COR-L47 (cell line): Measurements from ENCODE around the gene UBE2M.
A peak's percentile ranks its signal among the peaks of the same experiment; 100 is the strongest.
"Not testable (repeated sequence)": the region's sequence is repeated elsewhere in the genome, so short reads cannot be mapped to it uniquely, and the experiment has no call there.

Source experiments
- DNase-seq: peaks from one replicate; lab custom pipeline; 2025; lab: John Stamatoyannopoulos, UW

Gene UBE2M

DNA sequence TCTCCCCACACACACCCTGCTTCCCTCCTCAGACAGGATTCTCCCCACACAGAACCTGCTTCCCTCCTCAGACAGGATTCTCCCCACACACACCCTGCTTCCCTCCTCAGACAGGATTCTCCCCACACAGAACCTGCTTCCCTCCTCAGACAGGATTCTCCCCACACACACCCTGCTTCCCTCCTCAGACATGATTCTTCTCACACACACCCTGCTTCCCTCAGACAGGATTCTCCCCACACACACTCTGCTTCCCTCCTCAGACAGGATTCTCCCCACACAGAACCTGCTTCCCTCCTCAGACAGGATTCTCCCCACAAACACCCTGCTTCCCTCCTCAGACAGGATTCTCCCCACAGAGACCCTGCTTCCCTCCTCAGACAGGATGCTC, 19.2 kb downstream of the UBE2M start:
- DNase-seq = not testable (repeated sequence)

DNA sequence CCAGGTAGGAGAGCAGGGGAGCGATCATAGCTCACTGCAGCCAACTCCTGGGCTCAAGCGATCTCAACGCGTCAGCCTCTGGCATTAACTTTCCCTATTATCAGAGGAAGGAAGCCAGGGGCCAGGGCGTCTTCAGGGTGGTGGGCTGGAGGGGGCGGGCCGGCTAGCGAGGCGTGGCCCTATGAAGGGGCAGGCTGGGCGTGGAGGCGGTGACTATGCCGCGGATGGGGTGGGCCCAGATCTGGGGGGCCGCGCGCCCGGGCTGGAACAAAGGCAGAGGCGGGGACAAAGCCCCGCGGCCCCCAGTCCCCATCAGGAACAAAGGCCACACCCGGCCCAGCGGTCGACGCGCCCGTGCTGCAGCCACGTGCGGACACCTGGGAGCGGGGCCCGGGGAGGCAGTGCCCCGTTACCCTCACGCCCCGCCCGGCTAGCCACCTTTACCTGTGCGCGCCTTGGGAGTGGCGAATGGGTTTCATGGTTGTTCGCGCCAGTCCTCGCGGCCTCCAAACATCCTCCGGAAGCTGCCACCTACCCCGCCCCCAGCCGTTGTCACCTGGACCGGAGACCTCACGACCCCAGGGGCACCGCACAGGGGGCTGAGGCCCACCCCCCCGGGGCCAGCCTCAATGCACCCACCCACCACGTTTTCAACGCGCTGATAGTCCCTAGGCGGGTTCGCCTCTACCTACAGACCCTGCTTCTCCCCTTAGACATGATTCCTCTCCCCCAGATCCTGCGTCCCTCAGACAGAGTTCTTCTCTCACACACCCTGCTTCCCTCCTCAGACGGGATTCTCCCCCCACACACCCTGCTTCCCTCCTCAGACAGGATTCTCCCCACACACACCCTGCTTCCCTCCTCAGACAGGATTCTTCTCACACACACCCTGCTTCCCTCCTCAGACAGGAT, 19.9 kb downstream of the UBE2M start:
- DNase-seq = peak; percentile 86

GRCh38 chr19:58536852-58537798, 21.3 kb downstream of the UBE2M start:
- no peak for DNase-seq

- DNase-seq = no peak
These were observed 22.6 kb downstream of the UBE2M start for GRCh38 chr19:58535857-58536256.

DNA sequence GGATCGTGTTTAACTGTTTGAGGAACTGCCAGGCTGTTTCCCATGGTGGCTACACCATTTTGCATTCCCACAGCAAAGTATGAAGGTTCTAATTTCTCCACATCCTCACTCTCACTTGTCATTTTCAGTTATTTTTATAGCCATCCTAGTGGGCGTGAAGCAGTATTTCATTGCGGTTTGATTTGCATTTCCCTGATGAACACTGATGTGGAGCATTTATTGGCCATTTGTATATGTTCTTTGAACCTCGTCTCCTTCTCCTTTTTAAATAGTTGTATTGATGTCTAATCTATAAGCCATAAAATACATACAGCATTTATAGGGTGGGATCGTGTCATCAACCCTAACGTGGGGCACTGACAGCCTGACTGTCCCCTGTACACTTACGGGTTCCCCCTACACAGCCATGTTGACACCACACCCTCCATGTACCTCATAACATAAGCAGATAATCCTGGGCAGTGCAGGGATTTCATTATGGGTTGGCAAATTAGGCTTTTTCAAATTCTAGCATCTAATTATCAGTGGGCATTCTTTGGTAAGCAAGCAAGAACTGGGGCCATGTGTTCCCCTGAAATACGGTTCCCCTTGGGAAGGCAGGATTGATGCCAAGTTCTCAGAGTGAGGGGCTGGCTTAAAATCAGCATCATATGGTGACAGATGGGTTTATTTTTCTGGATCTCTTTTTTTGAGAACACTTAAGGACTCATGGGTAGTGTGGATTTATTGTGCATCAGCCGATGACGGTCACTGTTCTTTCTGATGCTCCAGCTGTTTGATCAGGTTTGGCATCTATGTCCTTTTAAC, 27.2 kb downstream of the UBE2M start:
- no peak for DNase-seq

DNA sequence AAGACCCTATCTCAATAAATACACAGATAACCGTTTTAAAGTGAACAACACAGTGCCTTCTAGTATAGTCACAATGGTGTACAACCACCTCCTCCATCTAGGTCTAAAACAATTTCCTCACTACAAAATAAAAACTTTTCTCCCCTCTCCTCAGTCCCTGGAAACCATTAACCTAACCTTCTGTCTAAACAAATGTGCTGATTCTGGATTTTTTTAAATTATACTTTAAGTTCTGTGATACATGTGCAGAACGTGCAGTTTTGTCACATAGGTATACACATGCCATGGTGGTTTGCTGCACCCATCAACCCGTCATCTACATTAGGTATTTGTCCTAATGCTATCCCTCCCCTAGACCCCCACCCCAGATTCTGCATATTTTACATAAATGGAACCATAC, 29.0 kb downstream of the UBE2M start:
- no peak for DNase-seq

GRCh38 chr19:58522709-58523108, 35.7 kb downstream of the UBE2M start:
- no peak for DNase-seq

DNA sequence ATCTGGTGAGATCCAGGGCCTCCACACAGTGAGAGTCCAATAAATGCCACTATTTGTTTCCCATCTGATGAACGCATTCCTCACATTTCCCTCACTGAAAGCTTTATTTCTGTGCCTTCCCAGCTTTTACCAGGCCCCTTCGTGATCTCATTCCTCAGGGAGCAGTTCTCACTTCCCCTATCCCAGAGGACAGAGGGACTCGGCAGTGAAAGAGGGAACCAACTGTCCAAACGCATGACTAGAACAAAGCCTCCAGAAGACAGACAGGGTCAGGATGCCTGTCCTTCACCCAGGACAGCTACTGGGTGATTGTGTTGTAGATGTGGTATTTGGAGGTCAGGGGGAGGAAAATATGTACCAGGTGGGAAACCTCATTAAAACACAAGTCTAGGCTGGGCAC, 36.8 kb downstream of the UBE2M start:
- DNase-seq = no peak

- DNase-seq = no peak
These were observed 38.2 kb downstream of the UBE2M start for GRCh38 chr19:58520257-58520599.

DNA sequence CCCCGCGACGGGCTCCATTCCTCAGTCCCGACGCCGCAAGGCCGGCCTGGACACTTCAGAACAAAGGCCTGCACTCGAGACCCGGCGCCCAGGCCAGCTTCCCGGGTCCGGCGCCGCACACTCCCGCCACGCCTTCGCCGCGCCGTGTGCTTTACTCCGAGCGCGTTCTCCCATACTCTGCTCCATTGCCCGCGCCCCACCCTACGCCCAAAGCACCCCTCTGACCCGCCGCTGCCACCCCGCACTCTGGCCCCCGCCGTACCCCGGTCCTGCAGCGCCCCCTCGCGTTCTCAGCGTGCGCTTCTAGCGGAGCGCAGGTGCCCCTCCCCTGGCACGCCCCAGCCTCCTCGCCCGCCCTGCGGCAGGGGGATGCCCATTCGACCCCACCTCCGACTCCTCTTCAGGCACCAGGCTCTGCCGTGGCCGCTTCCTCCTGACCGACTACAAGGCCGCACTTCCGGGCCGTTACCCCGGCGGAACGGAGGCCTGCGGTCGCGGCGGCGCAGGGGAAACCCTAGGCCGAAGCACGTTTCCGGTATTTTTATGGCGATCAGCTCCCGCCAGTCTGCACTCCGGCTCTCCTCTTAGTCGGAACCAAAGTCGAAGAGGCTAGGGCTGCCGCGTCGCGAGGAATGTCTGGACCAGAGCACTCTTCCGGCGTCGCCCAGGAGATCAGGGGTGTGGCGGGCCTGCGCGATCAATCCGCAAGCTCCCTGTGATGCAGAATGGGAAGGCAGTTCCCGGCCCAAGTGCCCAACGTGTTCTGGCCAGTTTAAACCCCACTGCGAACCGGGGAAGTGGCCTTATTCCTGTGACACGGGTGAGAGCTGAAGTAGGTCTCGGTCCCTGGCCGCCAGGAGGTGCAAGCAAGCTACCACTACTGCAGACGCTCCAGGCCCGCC, 38.8 kb downstream of the UBE2M start, which contains the start of gene ZBTB45:
Gene ZBTB45 (minus strand): TSS at position 456 of the 902 bp plus-strand sequence. CDS start 2,137 bp downstream, outside the sequence.
- peak; percentile 96 for DNase-seq

GRCh38 chr19:58519087-58519354, 39.4 kb downstream of the UBE2M start:
- DNase-seq = peak; percentile 70

DNA sequence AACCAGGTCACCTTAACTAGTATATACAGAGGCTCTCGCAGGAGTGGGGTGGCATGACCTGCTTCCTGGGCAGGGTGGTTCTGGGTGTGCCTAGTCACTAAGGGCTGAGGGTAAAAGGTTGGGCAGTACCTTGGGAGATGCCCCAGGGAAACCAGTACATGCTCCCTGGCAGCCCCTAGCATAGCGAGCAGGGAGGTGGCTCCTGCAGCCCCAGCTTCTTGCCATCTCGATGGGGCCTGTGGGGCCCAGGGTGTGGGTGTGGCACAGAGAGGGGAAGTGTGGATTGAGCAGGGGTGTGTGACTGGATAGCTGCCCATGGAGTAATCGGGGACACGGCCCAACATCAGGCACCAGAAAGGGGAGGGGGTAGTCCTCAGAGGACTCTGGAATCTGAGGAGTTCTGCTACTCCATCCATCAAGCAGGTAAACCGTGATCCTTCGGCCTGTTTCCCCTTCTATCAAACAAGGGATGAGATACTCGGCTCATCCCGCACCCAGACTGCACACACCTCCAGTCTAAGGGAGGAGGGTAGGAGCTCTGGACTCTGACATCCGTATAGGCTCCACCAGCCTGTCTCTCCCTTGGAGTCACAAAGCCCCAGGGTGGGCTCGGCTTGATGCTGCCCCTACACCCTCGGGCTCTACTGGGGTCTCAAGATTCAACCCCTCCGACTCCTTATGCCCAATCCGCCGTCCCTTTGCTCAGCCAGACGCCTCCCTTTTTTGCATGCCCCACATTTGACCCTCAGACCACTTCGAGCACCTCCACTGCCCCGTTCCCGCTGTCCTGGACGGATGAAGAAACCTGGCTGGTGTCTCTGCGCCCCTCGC, 39.9 kb downstream of the UBE2M start:
- no peak for DNase-seq

- DNase-seq = no peak
These were observed 41.2 kb downstream of the UBE2M start for GRCh38 chr19:58516964-58517833.

GRCh38 chr19:58516246-58516836, 42.1 kb downstream of the UBE2M start:
- DNase-seq = no peak

DNA sequence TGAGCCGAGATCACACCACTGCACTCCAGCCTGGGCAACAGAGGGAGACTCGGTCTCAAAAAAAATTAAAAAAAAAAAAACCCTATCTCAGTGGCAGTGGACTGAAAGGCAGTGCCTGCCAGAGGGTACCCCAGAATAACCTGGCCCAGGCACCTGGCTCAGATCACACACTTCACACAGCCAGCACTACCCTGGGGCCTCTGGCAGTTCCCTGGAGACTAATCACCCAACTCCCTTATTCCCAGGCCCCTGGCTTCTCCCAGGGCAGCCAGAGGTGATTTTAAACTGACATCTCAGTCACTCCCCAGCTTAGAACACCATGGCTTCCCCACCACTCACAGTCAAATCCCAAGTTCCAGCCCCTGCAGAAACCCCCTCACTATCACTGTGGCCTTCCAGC, 43.2 kb downstream of the UBE2M start:
- no peak for DNase-seq

- DNase-seq = no peak
These were observed 43.8 kb downstream of the UBE2M start for GRCh38 chr19:58514564-58515022.

DNA sequence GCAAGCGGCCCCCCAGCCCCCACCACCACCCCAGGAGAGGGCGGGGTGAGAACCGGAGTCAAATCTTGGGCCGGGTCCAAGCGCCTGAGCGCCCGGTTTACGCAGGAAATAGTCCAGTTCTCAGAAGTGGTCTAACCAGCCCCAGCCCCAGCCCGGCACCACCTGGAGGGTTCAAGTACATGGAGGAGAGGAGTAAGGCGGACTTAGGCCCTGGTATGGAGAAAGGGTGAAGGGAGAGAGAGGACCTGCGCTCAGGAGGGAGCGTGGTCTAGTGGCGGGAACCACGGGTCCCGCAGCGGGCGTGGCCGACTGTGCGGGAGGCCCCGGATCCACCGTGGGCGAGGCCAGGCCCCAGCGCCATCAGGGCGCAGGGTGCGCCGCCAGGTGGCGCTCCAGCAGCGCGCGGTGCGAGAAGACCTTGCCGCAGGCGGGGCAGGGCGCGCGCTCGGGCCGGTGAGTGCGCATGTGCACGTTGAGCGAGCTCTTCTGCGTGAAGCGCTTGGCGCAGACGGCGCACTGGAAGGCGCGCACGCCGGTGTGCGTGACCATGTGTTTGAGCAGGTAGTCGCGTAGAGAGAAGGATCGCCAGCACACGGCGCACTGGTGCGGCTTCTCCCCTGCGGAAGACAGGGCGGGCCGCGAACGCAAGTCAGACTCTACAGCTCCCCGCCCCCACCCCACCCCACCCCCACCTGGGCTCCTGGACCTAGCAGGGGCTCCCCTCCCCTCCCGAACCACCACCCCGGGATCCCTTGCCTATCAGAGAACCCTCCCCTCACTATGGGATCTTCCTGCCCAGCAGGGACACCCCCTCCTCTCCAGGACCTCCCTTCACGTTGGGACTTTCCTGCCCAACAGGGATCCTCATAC, 44.5 kb downstream of the UBE2M start:
- DNase-seq = peak; percentile 94

DNA sequence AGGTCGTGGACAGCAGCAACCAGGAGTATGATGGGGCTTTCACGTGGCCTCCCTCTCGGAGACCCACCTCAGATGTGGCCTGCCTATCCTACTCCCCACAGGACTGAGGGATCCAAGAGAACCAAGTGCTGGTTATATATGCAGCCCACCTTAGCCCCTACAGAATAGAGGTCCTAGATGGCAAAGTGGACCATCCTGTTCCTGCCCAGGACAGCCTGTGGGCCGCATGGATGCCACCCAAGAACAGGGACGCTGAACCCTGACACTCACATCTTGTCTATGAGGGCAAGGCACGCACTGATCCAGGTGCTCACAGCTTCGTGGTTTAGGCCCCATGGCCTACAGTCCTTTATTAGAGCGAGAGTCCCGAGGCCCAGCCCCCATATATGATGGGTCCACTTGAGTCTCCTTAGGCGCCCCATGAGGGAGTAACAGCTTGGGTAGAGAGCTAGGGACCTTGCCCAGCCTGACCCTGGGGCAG, 45.2 kb downstream of the UBE2M start:
- no peak for DNase-seq
